Ishikawa (cell line): Measurements from ENCODE around the gene ACVR1B.

ENCODE experiments used
- EGR1 ChIP-seq: IDR thresholded peaks from 2 replicates; pipeline ENCODE4 v1.6.1; 2012
- EP300 ChIP-seq: IDR thresholded peaks from 2 replicates; pipeline ENCODE4 v1.6.1; 2012; ENCODE audit warnings: borderline replicate concordance
- FOXM1 ChIP-seq: IDR thresholded peaks from 2 replicates; pipeline ENCODE4 v1.6.1; 2012; ENCODE audit warnings: low read depth, borderline replicate concordance
- REST ChIP-seq: IDR thresholded peaks from 2 replicates; pipeline ENCODE4 v1.6.1; 2012; ENCODE audit warnings: low read depth, mild to moderate bottlenecking
- USF1 ChIP-seq: IDR thresholded peaks from 2 replicates; pipeline ENCODE4 v1.6.1; 2012
- YY1 ChIP-seq: IDR thresholded peaks from 2 replicates; pipeline ENCODE4 v1.6.1; 2012; ENCODE audit warnings: low read depth

GRCh38 chr12:52023976-52024688, 72.6 kb downstream of the ACVR1B start:
- no peak for TF ChIP-seq EP300
- TF ChIP-seq REST: no peak
- TF ChIP-seq FOXM1: no peak
- no peak for TF ChIP-seq USF1
- no peak for TF ChIP-seq YY1
- no peak for TF ChIP-seq EGR1
